ENCODE results near the gene SLC35C1.

- TF ChIP-seq GATA2 (IDR thresholded peaks at IDR 0.05; ENCODE audit: low read depth, low read length) = no peak
- TF ChIP-seq GATA3 (IDR thresholded peaks at IDR 0.05; ENCODE audit: low read depth, low read length) = no peak
These were observed 14.1 kb downstream of the SLC35C1 start for GRCh38 chr11:45818961-45819605.
